Measurements from ENCODE around the gene PHF21A.

The PHF21A gene

GRCh38 chr11:45922425-45923082 is 198.7 kb downstream of the PHF21A start, which contains the start of gene LARGE2:
TSS of gene LARGE2 (plus strand) at chr11:45922656. CDS start at chr11:45922883, 227 bp downstream.
- peaks cover 23 to 29% of the 10 kb centered on the region in 2 experiments for H3K4me1 ChIP-seq (ENCODE audit: control insufficient read depth in 1 of 2, insufficient read depth in 1 of 2, low read depth in 1 of 2, low read length in 1 of 2)
- H3K4me3 ChIP-seq (ENCODE audit: low read depth in 1 of 2, low read length in 1 of 2): peak within 1 kb of the TSS; percentile 27 to 56
- TF ChIP-seq CTCF (IDR thresholded peaks at IDR 0.05): no peak
- H3K27ac ChIP-seq: no peak within 1 kb of the TSS
- no peaks in the 10 kb centered on the region for H3K36me3 ChIP-seq
- H3K27me3 ChIP-seq: peaks cover 66% of the 10 kb centered on the region
- no peaks in the 10 kb centered on the region for H3K9me3 ChIP-seq

- peaks cover 31 to 32% of the 10 kb centered on the region in 2 experiments for H3K4me1 ChIP-seq (ENCODE audit: control insufficient read depth in 1 of 2, insufficient read depth in 1 of 2, low read depth in 1 of 2, low read length in 1 of 2)
- H3K4me3 ChIP-seq (ENCODE audit: low read depth in 1 of 2, low read length in 1 of 2): peak overlapping the region; percentile 27 to 56
- H3K27me3 ChIP-seq: peaks cover 66% of the 10 kb centered on the region
- H3K27ac ChIP-seq: no peak overlapping the region
- no peak for TF ChIP-seq CTCF (IDR thresholded peaks at IDR 0.05)
- no peaks in the 10 kb centered on the region for H3K9me3 ChIP-seq
- H3K36me3 ChIP-seq: no peaks in the 10 kb centered on the region
Observed at GRCh38 chr11:45921561-45922424, 199.5 kb downstream of the PHF21A start.

- H3K4me1 ChIP-seq (ENCODE audit: control insufficient read depth in 1 of 2, insufficient read depth in 1 of 2, low read depth in 1 of 2, low read length in 1 of 2): peaks cover 41 to 42% of the 10 kb centered on the region in 2 experiments
- peaks cover 6% of the 10 kb centered on the region for H3K36me3 ChIP-seq
- no peak overlapping the region for H3K4me3 ChIP-seq (ENCODE audit: low read depth in 1 of 2, low read length in 1 of 2)
- no peak overlapping the region for H3K27ac ChIP-seq
- TF ChIP-seq CTCF (IDR thresholded peaks at IDR 0.05): no peak
- peaks cover 63% of the 10 kb centered on the region for H3K27me3 ChIP-seq
- H3K9me3 ChIP-seq: no peaks in the 10 kb centered on the region
Observed at GRCh38 chr11:45920531-45921477, 200.4 kb downstream of the PHF21A start.

GRCh38 chr11:45919806-45920530 is 201.3 kb downstream of the PHF21A start:
- Histone ChIP-seq H3K27me3 (peaks cover 54% of the 10 kb centered on the region), H3K4me1 (ENCODE audit: control insufficient read depth in 1 of 2, insufficient read depth in 1 of 2, low read depth in 1 of 2, low read length in 1 of 2) (peaks cover 41 to 44% of the 10 kb centered on the region in 2 experiments), H3K36me3 (peaks cover 14% of the 10 kb centered on the region), H3K9me3 (no peaks in the 10 kb centered on the region), H3K27ac (no peak overlapping the region), H3K4me3 (ENCODE audit: low read depth in 1 of 2, low read length in 1 of 2) (no peak overlapping the region)
- TF ChIP-seq CTCF (IDR thresholded peaks at IDR 0.05): no peak

Data from neutrophil (primary cell).